Stimulated activated memory B cell treated with anti-CD40 and anti-IgM and Interleukin-4, amounts not matched to agents 10 μg/mL and 1 μg/mL and 100 μg/mL, for 72 hours (primary cell): ENCODE data around the gene TOP3A.

Experiments used
- ATAC-seq: fragments of 150-1000 bp; cut with Tn5 transposase; 2 replicates; pipeline ENCODE4 v1.10.0; 2021
- H3K27ac Mint-ChIP-seq: one replicate; pipeline ENCODE4 v1.8.0; 2022; ENCODE audit warnings: mild to moderate bottlenecking, mixed read lengths
- H3K27me3 Mint-ChIP-seq: one replicate; pipeline ENCODE4 v1.8.0; 2022; ENCODE audit warnings: mixed read lengths
- H3K36me3 Mint-ChIP-seq: one replicate; pipeline ENCODE4 v1.8.0; 2022; ENCODE audit warnings: mixed read lengths
- H3K4me1 Mint-ChIP-seq: one replicate; pipeline ENCODE4 v1.8.0; 2022; ENCODE audit warnings: mixed read lengths
- H3K4me3 Mint-ChIP-seq: one replicate; pipeline ENCODE4 v1.8.0; 2022; ENCODE audit warnings: mild to moderate bottlenecking, moderate library complexity, mixed read lengths
- H3K9me3 Mint-ChIP-seq: one replicate; pipeline ENCODE4 v1.8.0; 2022; ENCODE audit warnings: mixed read lengths

Gene TOP3A

GRCh38 chr17:18267927-18268711 lies 46.7 kb downstream of the TOP3A start:
- no peaks in the 10 kb centered on the region for H3K9me3 Mint-ChIP-seq
- ATAC-seq = no peak
- H3K36me3 Mint-ChIP-seq = peaks cover 9% of the 10 kb centered on the region
- no peak overlapping the region for H3K27ac Mint-ChIP-seq
- no peaks in the 10 kb centered on the region for H3K4me1 Mint-ChIP-seq
- H3K27me3 Mint-ChIP-seq = no peaks in the 10 kb centered on the region
- no peak overlapping the region for H3K4me3 Mint-ChIP-seq

GRCh38 chr17:18267366-18267765 lies 47.4 kb downstream of the TOP3A start:
- H3K36me3 Mint-ChIP-seq = peaks cover 7% of the 10 kb centered on the region
- H3K9me3 Mint-ChIP-seq = no peaks in the 10 kb centered on the region
- ATAC-seq = no peak

DNA sequence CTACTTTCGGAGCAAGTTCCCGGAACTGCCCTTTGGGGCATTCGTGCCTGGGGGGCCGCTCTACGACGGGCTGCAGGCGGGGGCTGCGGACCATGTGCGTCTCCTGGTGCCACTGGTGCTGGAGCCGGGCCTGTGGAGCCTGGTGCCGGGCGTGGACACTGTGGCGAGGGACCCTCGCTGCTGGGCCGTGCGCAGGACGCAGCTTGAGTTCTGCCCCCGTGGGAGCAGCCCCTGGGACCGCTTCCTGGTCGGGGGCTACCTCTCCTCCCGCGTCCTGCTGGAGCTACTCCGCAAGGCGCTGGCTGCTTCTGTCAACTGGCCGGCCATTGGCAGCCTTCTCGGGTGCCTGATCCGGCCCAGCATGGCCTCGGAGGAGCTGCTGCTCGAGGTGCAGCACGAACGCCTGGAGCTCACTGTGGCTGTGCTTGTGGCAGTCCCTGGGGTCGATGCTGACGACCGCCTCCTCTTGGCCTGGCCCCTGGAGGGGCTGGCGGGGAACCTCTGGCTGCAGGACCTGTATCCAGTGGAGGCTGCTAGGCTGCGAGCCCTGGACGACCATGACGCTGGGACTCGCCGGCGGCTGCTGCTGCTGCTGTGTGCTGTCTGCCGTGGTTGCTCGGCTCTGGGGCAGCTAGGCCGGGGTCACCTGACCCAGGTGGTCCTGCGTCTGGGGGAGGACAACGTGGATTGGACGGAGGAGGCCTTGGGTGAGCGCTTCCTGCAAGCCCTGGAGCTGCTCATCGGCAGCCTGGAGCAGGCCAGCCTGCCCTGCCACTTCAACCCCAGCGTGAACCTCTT lies 50.7 kb downstream of the TOP3A start:
- Mint-ChIP-seq H3K36me3 (peaks cover 7% of the 10 kb centered on the region), H3K4me1 (peaks cover 26% of the 10 kb centered on the region)

More at GRCh38 chr17:18267366-18267765, 47.4 kb downstream of the TOP3A start:
- no peak overlapping the region for H3K4me3 Mint-ChIP-seq
- H3K27me3 Mint-ChIP-seq = no peaks in the 10 kb centered on the region
- no peak overlapping the region for H3K27ac Mint-ChIP-seq
- H3K4me1 Mint-ChIP-seq = peaks cover 3% of the 10 kb centered on the region

DNA sequence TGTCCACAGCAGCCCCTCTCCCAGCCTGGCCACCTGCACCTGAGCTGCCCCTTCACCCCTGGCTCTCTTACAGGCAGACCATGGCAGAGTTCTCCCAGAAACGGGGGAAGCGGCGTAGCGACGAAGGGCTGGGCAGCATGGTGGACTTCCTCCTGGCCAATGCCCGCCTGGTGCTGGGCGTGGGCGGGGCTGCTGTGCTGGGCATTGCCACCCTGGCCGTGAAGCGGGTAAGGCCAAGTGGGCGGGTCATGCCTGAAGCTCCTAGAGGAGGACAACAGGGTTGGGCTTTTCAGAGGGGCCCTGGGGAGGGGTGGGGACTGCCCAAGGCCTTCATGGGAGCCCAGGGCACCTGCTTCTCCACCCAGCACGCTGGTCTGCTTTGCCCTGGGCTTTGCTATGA lies 52.2 kb downstream of the TOP3A start:
- ATAC-seq = no peak
- Mint-ChIP-seq H3K27ac (no peak overlapping the region), H3K27me3 (no peaks in the 10 kb centered on the region)

More for the DNA sequence above, 50.7 kb downstream of the TOP3A start:
- Mint-ChIP-seq H3K27me3 (no peaks in the 10 kb centered on the region), H3K9me3 (no peaks in the 10 kb centered on the region), H3K4me3 (no peak overlapping the region), H3K27ac (no peak overlapping the region)
- no peak for ATAC-seq

DNA sequence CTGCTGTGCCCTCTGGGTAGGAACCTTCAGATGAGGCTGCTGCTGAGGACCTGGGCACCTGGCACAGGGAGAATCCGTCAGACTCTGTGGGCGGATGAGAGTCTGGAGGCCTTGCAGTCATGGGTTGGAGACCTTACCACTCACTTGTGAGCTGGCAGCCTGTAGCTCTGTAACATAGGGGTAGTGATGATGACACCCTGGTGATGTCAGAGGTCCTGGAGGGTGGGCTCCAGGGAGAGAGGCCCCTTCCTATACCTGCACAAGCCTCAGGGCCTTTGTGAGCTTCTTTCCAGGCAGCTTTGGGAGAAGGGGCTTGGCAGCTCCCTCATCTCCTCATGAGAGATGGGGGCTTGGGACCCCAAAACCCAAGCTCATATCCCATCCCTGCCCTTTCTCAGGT lies 52.7 kb downstream of the TOP3A start:
- H3K9me3 Mint-ChIP-seq = no peaks in the 10 kb centered on the region
- H3K27me3 Mint-ChIP-seq = no peaks in the 10 kb centered on the region
- H3K4me3 Mint-ChIP-seq = peak overlapping the region; percentile 86
- peaks cover 7% of the 10 kb centered on the region for H3K36me3 Mint-ChIP-seq
- ATAC-seq = no peak
- H3K27ac Mint-ChIP-seq = peak overlapping the region; percentile 85
- H3K4me1 Mint-ChIP-seq = peaks cover 36% of the 10 kb centered on the region

More for the DNA sequence above, 52.2 kb downstream of the TOP3A start:
- peaks cover 7% of the 10 kb centered on the region for H3K36me3 Mint-ChIP-seq
- no peaks in the 10 kb centered on the region for H3K9me3 Mint-ChIP-seq
- peaks cover 30% of the 10 kb centered on the region for H3K4me1 Mint-ChIP-seq
- H3K4me3 Mint-ChIP-seq = no peak overlapping the region

DNA sequence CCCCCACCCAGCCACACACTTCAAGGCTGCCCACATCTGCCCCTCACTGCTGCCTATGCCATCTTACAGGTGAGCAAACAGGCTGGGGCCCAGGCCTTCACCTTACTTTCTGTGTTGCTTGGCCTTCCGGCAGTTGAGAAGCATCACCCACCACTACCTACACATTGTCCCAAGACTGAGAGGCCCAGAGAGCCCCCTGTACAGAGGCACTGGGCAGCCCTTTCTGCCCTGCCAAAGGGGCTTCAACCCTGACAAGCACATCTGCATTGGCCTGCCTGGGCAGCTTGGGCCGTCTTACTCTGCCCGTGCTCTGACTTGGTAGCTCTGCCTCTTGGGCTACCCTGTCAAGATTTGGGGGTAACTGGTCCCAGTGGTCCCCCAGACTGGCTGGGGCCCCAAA lies 53.1 kb downstream of the TOP3A start:
- peaks cover 40% of the 10 kb centered on the region for H3K4me1 Mint-ChIP-seq
- peak overlapping the region; percentile 86 for H3K4me3 Mint-ChIP-seq
- H3K9me3 Mint-ChIP-seq = no peaks in the 10 kb centered on the region
- H3K27me3 Mint-ChIP-seq = no peaks in the 10 kb centered on the region
- ATAC-seq = no peak
- H3K27ac Mint-ChIP-seq = peak overlapping the region; percentile 85
- H3K36me3 Mint-ChIP-seq = peaks cover 7% of the 10 kb centered on the region

DNA sequence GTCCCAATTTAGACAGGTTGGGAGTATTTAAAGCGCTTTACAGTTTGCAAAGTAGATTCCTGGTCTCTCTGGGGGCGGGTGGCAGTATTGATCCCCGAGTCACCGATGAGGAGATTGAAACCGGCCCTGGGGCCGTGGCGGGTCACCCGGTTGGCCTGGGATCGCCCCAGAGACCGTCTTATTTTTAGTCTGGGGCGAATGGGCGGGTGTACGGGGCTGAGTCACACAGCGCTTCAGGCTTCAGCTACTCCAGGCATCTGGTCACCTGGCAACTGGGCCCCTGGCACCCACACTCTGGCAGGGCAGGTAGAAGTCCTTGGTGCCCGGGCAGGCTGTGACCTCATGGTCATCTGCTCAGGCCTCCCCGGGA lies 53.7 kb downstream of the TOP3A start:
- Mint-ChIP-seq H3K9me3 (no peaks in the 10 kb centered on the region), H3K36me3 (peaks cover 7% of the 10 kb centered on the region), H3K27me3 (no peaks in the 10 kb centered on the region), H3K4me1 (peaks cover 42% of the 10 kb centered on the region), H3K27ac (peak overlapping the region; percentile 85), H3K4me3 (peak overlapping the region; percentile 86)
- peak; percentile 17 for ATAC-seq

GRCh38 chr17:18260332-18261145 lies 54.3 kb downstream of the TOP3A start, which contains the start of gene MIEF2:
Gene MIEF2, plus strand, starts transcription at chr17:18260662. Its CDS starts 2,059 bp downstream, at chr17:18262721.
- H3K27ac Mint-ChIP-seq = peak within 1 kb of the TSS; percentile 85
- peaks cover 7% of the 10 kb centered on the region for H3K36me3 Mint-ChIP-seq
- H3K4me1 Mint-ChIP-seq = peaks cover 42% of the 10 kb centered on the region

GRCh38 chr17:18259621-18260331 lies 55.0 kb downstream of the TOP3A start:
- Mint-ChIP-seq H3K36me3 (peaks cover 7% of the 10 kb centered on the region), H3K4me3 (peak overlapping the region; percentile 86), H3K4me1 (peaks cover 42% of the 10 kb centered on the region), H3K27ac (peak overlapping the region; percentile 85), H3K9me3 (no peaks in the 10 kb centered on the region), H3K27me3 (no peaks in the 10 kb centered on the region)
- peak; percentile 0 for ATAC-seq

More at GRCh38 chr17:18260332-18261145, 54.3 kb downstream of the TOP3A start, which contains the start of gene MIEF2:
- ATAC-seq = peak; percentile 94
- no peaks in the 10 kb centered on the region for H3K9me3 Mint-ChIP-seq
- peak within 1 kb of the TSS; percentile 86 for H3K4me3 Mint-ChIP-seq
- H3K27me3 Mint-ChIP-seq = no peaks in the 10 kb centered on the region

- Mint-ChIP-seq H3K9me3 (no peaks in the 10 kb centered on the region), H3K27me3 (no peaks in the 10 kb centered on the region)
These were observed 56.3 kb downstream of the TOP3A start, which contains the start of gene FLII for GRCh38 chr17:18258356-18259038. Gene FLII, minus strand, starts transcription at chr17:18258738. Its CDS starts 48 bp downstream, at chr17:18258690.

GRCh38 chr17:18257982-18258355 lies 56.8 kb downstream of the TOP3A start:
- peaks cover 42% of the 10 kb centered on the region for H3K4me1 Mint-ChIP-seq

More at GRCh38 chr17:18258356-18259038, 56.3 kb downstream of the TOP3A start, which contains the start of gene FLII:
- H3K4me1 Mint-ChIP-seq = peaks cover 42% of the 10 kb centered on the region
- ATAC-seq = peak; percentile 67
- peak within 1 kb of the TSS; percentile 89 for H3K27ac Mint-ChIP-seq
- H3K4me3 Mint-ChIP-seq = peak within 1 kb of the TSS; percentile 90
- H3K36me3 Mint-ChIP-seq = peaks cover 15% of the 10 kb centered on the region

GRCh38 chr17:18257268-18257981 lies 57.4 kb downstream of the TOP3A start:
- Mint-ChIP-seq H3K4me1 (peaks cover 40% of the 10 kb centered on the region), H3K4me3 (peak overlapping the region; percentile 90), H3K9me3 (no peaks in the 10 kb centered on the region), H3K27me3 (no peaks in the 10 kb centered on the region), H3K27ac (peak overlapping the region; percentile 89), H3K36me3 (peaks cover 17% of the 10 kb centered on the region)
- ATAC-seq = peak; percentile 0

More at GRCh38 chr17:18257982-18258355, 56.8 kb downstream of the TOP3A start:
- no peaks in the 10 kb centered on the region for H3K9me3 Mint-ChIP-seq
- H3K27ac Mint-ChIP-seq = peak overlapping the region; percentile 89
- H3K36me3 Mint-ChIP-seq = peaks cover 12% of the 10 kb centered on the region
- H3K27me3 Mint-ChIP-seq = no peaks in the 10 kb centered on the region
- ATAC-seq = peak; percentile 71
- H3K4me3 Mint-ChIP-seq = peak overlapping the region; percentile 90

GRCh38 chr17:18256776-18257175 lies 58.0 kb downstream of the TOP3A start:
- Mint-ChIP-seq H3K36me3 (peaks cover 24% of the 10 kb centered on the region), H3K27me3 (no peaks in the 10 kb centered on the region), H3K4me3 (peak overlapping the region; percentile 90), H3K27ac (peak overlapping the region; percentile 89), H3K9me3 (no peaks in the 10 kb centered on the region), H3K4me1 (peaks cover 33% of the 10 kb centered on the region)
- no peak for ATAC-seq
